MCF 10A (cell line): ENCODE data around the gene CTRL. TPM values are rescaled to one million over a fixed set of nuclear protein-coding genes. Genes with fewer than 3 reads are reported as not detected.

Experiments
- BruUV-seq: library from RNA; stranded (reverse); fragments of 400-500 nt; replicated peaks from 2 replicates; lab custom pipeline; 2021; lab: Mats Ljungman, UMichigan
- CTCF ChIA-PET: fragments of 300-600 bp; sonication (Branson Sonifier 250); formaldehyde crosslinking; extraction: SDS; loops from one replicate; lab custom pipeline; 2021; ENCODE audit warnings: antibody characterized with exemption, inconsistent platforms; lab: Yijun Ruan, JAX
- POLR2A ChIA-PET: fragments of 300-600, 350-650 bp; sonication (Branson Sonifier 250); formaldehyde crosslinking; extraction: SDS; loops from one replicate; lab custom pipeline; 2020; ENCODE audit warnings: antibody characterized with exemption, inconsistent platforms; lab: Yijun Ruan, JAX
- DNase-seq: peaks from one replicate; pipeline ENCODE4 v3.0.0-alpha.2; 2018; ENCODE audit not compliant: unreplicated experiment
- H3K27ac Mint-ChIP-seq: one replicate; pipeline ENCODE4 v1.8.0; 2022; ENCODE audit warnings: mild to moderate bottlenecking, low read depth, mixed read lengths; ENCODE audit not compliant: unreplicated experiment
- H3K27me3 Mint-ChIP-seq: one replicate; pipeline ENCODE4 v1.8.0; 2022; ENCODE audit warnings: mixed read lengths; ENCODE audit not compliant: insufficient read depth, unreplicated experiment
- H3K36me3 Mint-ChIP-seq: one replicate; pipeline ENCODE4 v1.8.0; 2022; ENCODE audit warnings: mild to moderate bottlenecking, moderate library complexity, mixed read lengths; ENCODE audit not compliant: insufficient read depth, unreplicated experiment
- H3K4me1 Mint-ChIP-seq: one replicate; pipeline ENCODE4 v1.8.0; 2022; ENCODE audit warnings: mixed read lengths; ENCODE audit not compliant: insufficient read depth, unreplicated experiment
- H3K4me3 Mint-ChIP-seq: one replicate; pipeline ENCODE4 v1.8.0; 2022; ENCODE audit warnings: mild to moderate bottlenecking, moderate library complexity, mixed read lengths; ENCODE audit not compliant: unreplicated experiment
- H3K9me3 Mint-ChIP-seq: one replicate; pipeline ENCODE4 v1.8.0; 2022; ENCODE audit warnings: mixed read lengths; ENCODE audit not compliant: unreplicated experiment
- intact Hi-C: fragments of 100-400 bp; cut with micrococcal nuclease; formaldehyde crosslinking; loops from 2 replicates; pipeline ENCODE4 v1.14.1; 2022
- total RNA-seq: library from RNA; stranded (reverse); gene quantifications from 2 replicates; pipeline ENCODE4 v1.2.3, GENCODE V29; 2022
- TF ChIP-seq, protein P1 (sequence below): fragments of 200-600 bp; IDR thresholded peaks from one replicate; pipeline ENCODE4 v1.8.0; 2022; ENCODE audit warnings: antibody characterized with exemption, mild to moderate bottlenecking; ENCODE audit not compliant: unreplicated experiment

CTRL gene
- total RNA-seq, 1 experiment from 2014 or later = 1.6 TPM

- CTCF ChIA-PET = interaction anchor here (0.7 to 1.1 kb wide), 3 partner anchors 30 to 89 kb away, joined by 3 read pairs; no protein-coding TSS in a partner anchor
- peaks cover 35% of the 10 kb centered on the region for H3K36me3 Mint-ChIP-seq
- H3K27me3 Mint-ChIP-seq = no peaks in the 10 kb centered on the region
- BruUV-seq = no TSS peak
- H3K9me3 Mint-ChIP-seq = no peaks in the 10 kb centered on the region
- DNase-seq = peak; percentile 35
- peak overlapping the region; percentile 77 for H3K27ac Mint-ChIP-seq
- peak overlapping the region; percentile 82 for H3K4me3 Mint-ChIP-seq
- peaks cover 50% of the 10 kb centered on the region for H3K4me1 Mint-ChIP-seq
- POLR2A ChIA-PET = interaction anchor here (0.5 to 5.0 kb wide), 16 partner anchors 9 to 271 kb away, joined by 3 to 40 read pairs (median 4); partner anchors contain the start of genes DDX28, DUS2 and PSMB10
- intact Hi-C loops = loop anchor here (2.0 to 5.0 kb wide), 2 partner anchors 75 to 271 kb away; partner anchors contain the start of gene ESRP2
- TF ChIP-seq, protein P1, sequence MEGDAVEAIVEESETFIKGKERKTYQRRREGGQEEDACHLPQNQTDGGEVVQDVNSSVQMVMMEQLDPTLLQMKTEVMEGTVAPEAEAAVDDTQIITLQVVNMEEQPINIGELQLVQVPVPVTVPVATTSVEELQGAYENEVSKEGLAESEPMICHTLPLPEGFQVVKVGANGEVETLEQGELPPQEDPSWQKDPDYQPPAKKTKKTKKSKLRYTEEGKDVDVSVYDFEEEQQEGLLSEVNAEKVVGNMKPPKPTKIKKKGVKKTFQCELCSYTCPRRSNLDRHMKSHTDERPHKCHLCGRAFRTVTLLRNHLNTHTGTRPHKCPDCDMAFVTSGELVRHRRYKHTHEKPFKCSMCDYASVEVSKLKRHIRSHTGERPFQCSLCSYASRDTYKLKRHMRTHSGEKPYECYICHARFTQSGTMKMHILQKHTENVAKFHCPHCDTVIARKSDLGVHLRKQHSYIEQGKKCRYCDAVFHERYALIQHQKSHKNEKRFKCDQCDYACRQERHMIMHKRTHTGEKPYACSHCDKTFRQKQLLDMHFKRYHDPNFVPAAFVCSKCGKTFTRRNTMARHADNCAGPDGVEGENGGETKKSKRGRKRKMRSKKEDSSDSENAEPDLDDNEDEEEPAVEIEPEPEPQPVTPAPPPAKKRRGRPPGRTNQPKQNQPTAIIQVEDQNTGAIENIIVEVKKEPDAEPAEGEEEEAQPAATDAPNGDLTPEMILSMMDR = no peak
These were observed 34.2 kb upstream of the CTRL start for GRCh38 chr16:67965668-67966548.

GRCh38 chr16:67964477-67965131 lies 32.9 kb upstream of the CTRL start:
- peak overlapping the region; percentile 77 for H3K27ac Mint-ChIP-seq
- no peaks in the 10 kb centered on the region for H3K27me3 Mint-ChIP-seq
- peaks cover 62% of the 10 kb centered on the region for H3K4me1 Mint-ChIP-seq
- BruUV-seq = no TSS peak
- intact Hi-C loops = loop anchor here (5.0 kb wide), 1 partner anchor 273 kb away; the partner anchor contains the start of gene ESRP2
- no peak overlapping the region for H3K4me3 Mint-ChIP-seq
- ChIA-PET POLR2A (interaction anchor here (1.0 to 5.0 kb wide), 5 partner anchors 10 to 120 kb away, joined by 3 to 40 read pairs (median 6); partner anchors contain the start of genes DDX28, DUS2, NFATC3 and PSMB10), CTCF (interaction anchor here (0.6 to 0.8 kb wide), 4 partner anchors 22 to 288 kb away, joined by 3 to 4 read pairs (median 3); no protein-coding TSS in a partner anchor)
- H3K9me3 Mint-ChIP-seq = no peaks in the 10 kb centered on the region
- DNase-seq = no peak
- TF ChIP-seq, protein P1 = no peak
- H3K36me3 Mint-ChIP-seq = peaks cover 48% of the 10 kb centered on the region

GRCh38 chr16:67963662-67964321 lies 32.1 kb upstream of the CTRL start:
- ChIA-PET CTCF (interaction anchor here (0.6 to 1.9 kb wide), 4 partner anchors 23 to 289 kb away, joined by 3 to 5 read pairs (median 4); no protein-coding TSS in a partner anchor), POLR2A (interaction anchor here (1.1 to 1.6 kb wide), 3 partner anchors 26 to 121 kb away, joined by 3 to 6 read pairs (median 3); partner anchors contain the start of genes NFATC3 and PSMB10)
- no peak for DNase-seq
- H3K4me3 Mint-ChIP-seq = no peak overlapping the region
- BruUV-seq = no TSS peak
- peaks cover 63% of the 10 kb centered on the region for H3K4me1 Mint-ChIP-seq
- no peaks in the 10 kb centered on the region for H3K9me3 Mint-ChIP-seq
- H3K36me3 Mint-ChIP-seq = peaks cover 56% of the 10 kb centered on the region
- TF ChIP-seq, protein P1 = no peak
- H3K27ac Mint-ChIP-seq = no peak overlapping the region
- intact Hi-C loops = no loop called here
- H3K27me3 Mint-ChIP-seq = no peaks in the 10 kb centered on the region
